Head of caudate nucleus (tissue), 42 donors: Measurements from ENCODE around the gene RNF167.

Experiments
- DNase-seq, 42 donors: peaks; one replicate each; pipeline versions ENCODE4 v3.0.0 to v3.0.0-alpha.2; 2020 to 2021; ENCODE audit warnings: mixed read lengths in 7 of 42
- intact Hi-C: fragments of 100-400 bp; cut with DNase I; formaldehyde crosslinking; loops from one replicate; pipeline ENCODE4 v1.15.0; 2022

RNF167 gene

GRCh38 chr17:4939796-4940554 lies at the start of gene RNF167, which contains the start of gene SLC25A11:
Gene RNF167 (plus strand): TSS chr17:4940268. CDS start chr17:4940910, 642 bp downstream.
Gene SLC25A11 (minus strand): TSS chr17:4940046. CDS start chr17:4939910, 136 bp downstream.
- peak; percentile 89 to 98 (median 96) for DNase-seq
- intact Hi-C loops = loop anchor here (5.0 kb wide), 1 partner anchor 137 kb away; the partner anchor contains the start of gene ZFP3

GRCh38 chr17:4891411-4892410 lies 48.4 kb upstream of the RNF167 start:
- no peak for DNase-seq
- intact Hi-C loops = no loop called here

- DNase-seq = no peak
- intact Hi-C loops = no loop called here
Measured at GRCh38 chr17:4892499-4893221, 47.4 kb upstream of the RNF167 start.

- no peak for DNase-seq
- intact Hi-C loops = no loop called here
Measured at GRCh38 chr17:4893272-4893671, 46.8 kb upstream of the RNF167 start.

- no peak for DNase-seq
- intact Hi-C loops = no loop called here
Measured at GRCh38 chr17:4893721-4894560, 46.1 kb upstream of the RNF167 start.

- intact Hi-C loops = no loop called here
Measured at GRCh38 chr17:4895121-4895520, 44.9 kb upstream of the RNF167 start.

GRCh38 chr17:4895657-4896331 lies 44.3 kb upstream of the RNF167 start:
- intact Hi-C loops = no loop called here
- no peak for DNase-seq

More at GRCh38 chr17:4895121-4895520, 44.9 kb upstream of the RNF167 start:
- DNase-seq = no peak

- no peak for DNase-seq
- intact Hi-C loops = no loop called here
Measured at GRCh38 chr17:4896332-4897197, 43.5 kb upstream of the RNF167 start.

- intact Hi-C loops = no loop called here
- DNase-seq = no peak
Measured at GRCh38 chr17:4897198-4897687, 42.8 kb upstream of the RNF167 start.

GRCh38 chr17:4897785-4898184 lies 42.3 kb upstream of the RNF167 start:
- intact Hi-C loops = no loop called here

GRCh38 chr17:4898351-4898750 lies 41.7 kb upstream of the RNF167 start:
- no peak for DNase-seq
- intact Hi-C loops = no loop called here

More at GRCh38 chr17:4897785-4898184, 42.3 kb upstream of the RNF167 start:
- DNase-seq = no peak

GRCh38 chr17:4898927-4899326 lies 41.1 kb upstream of the RNF167 start:
- peak in 1 of 42 donors; percentile 21 for DNase-seq
- intact Hi-C loops = no loop called here

GRCh38 chr17:4899341-4900230 lies 40.5 kb upstream of the RNF167 start, which contains the start of gene C17orf107:
Gene C17orf107 (plus strand): TSS chr17:4899536. CDS start chr17:4899763, 227 bp downstream.
- DNase-seq = peak; percentile 62 to 96 (median 86)
- intact Hi-C loops = loop anchor here (10.0 kb wide), 1 partner anchor 165 kb away; no protein-coding TSS in a partner anchor

GRCh38 chr17:4900231-4901107 lies 39.6 kb upstream of the RNF167 start:
- intact Hi-C loops = loop anchor here (10.0 kb wide), 1 partner anchor 164 kb away; no protein-coding TSS in a partner anchor
- peak in 1 of 42 donors; percentile 29 for DNase-seq
